Hepatocyte (in vitro differentiated cells): ENCODE measurements around the gene ADCY4. TPM values are rescaled to one million over a fixed set of nuclear protein-coding genes. Genes with fewer than 3 reads are reported as not detected.

Source experiments
- DNase-seq: peaks from one replicate; pipeline ENCODE4 v3.0.0-alpha.2; 2016; ENCODE audit warnings: low spot score
- H2AFZ ChIP-seq: fragments of 200-600 bp; sonication (generic); 2 replicates; pipeline ENCODE4 v1.6.0; 2016; ENCODE audit warnings: antibody characterized with exemption, mild to moderate bottlenecking
- H3K27ac ChIP-seq: fragments of 200-600 bp; sonication (generic); 2 replicates; pipeline ENCODE4 v1.5.1; 2016; ENCODE audit warnings: mild to moderate bottlenecking
- H3K27me3 ChIP-seq: fragments of 200-600 bp; sonication (generic); 2 replicates; pipeline ENCODE4 v1.6.1; 2016
- H3K36me3 ChIP-seq: fragments of 200-600 bp; sonication (generic); replicated peaks from 2 replicates; pipeline ENCODE4 v1.5.1; 2016; ENCODE audit warnings: low read depth; ENCODE audit not compliant: insufficient read depth
- H3K4me1 ChIP-seq: fragments of 200-600 bp; sonication (generic); 2 replicates; pipeline ENCODE4 v1.5.1; 2016; ENCODE audit warnings: mild to moderate bottlenecking, moderate library complexity; ENCODE audit not compliant: insufficient read depth
- H3K4me2 ChIP-seq: fragments of 200-600 bp; sonication (generic); 2 replicates; pipeline ENCODE4 v1.6.0; 2016
- H3K4me3 ChIP-seq: fragments of 200-600 bp; sonication (generic); 2 replicates; pipeline ENCODE4 v1.5.1; 2016; ENCODE audit warnings: mild to moderate bottlenecking
- H3K79me2 ChIP-seq: fragments of 200-600 bp; sonication (generic); 2 replicates; pipeline ENCODE4 v1.6.0; 2017; ENCODE audit warnings: mild to moderate bottlenecking
- H3K9me2 ChIP-seq: fragments of 200-600 bp; sonication (generic); replicated peaks from 2 replicates; pipeline ENCODE4 v1.6.0; 2017; ENCODE audit warnings: mild to moderate bottlenecking; ENCODE audit not compliant: insufficient read depth
- H3K9me3 ChIP-seq: fragments of 200-600 bp; sonication (generic); 2 replicates; pipeline ENCODE4 v1.5.1; 2016; ENCODE audit warnings: low read depth, mild to moderate bottlenecking
- H4K20me1 ChIP-seq: fragments of 200-600 bp; sonication (generic); 2 replicates; pipeline ENCODE4 v1.6.0; 2016; ENCODE audit warnings: mild to moderate bottlenecking; ENCODE audit not compliant: insufficient read depth, poor library complexity, severe bottlenecking
- CTCF ChIP-seq: fragments of 200-600 bp; sonication (generic); IDR thresholded peaks from 2 replicates; pipeline ENCODE4 v1.5.1; 2016; ENCODE audit warnings: antibody characterized with exemption, mild to moderate bottlenecking; ENCODE audit not compliant: poor library complexity
- EZH2 ChIP-seq: fragments of 200-600 bp; sonication (generic); IDR thresholded peaks from 2 replicates; pipeline ENCODE4 v1.6.1; 2016; ENCODE audit warnings: antibody characterized with exemption, mild to moderate bottlenecking, borderline replicate concordance
- EZH2phosphoT487 ChIP-seq: fragments of 200-600 bp; sonication (generic); IDR thresholded peaks from one replicate; pipeline ENCODE4 v1.6.1; 2018; ENCODE audit warnings: antibody characterized with exemption, mild to moderate bottlenecking, low read depth, moderate library complexity; ENCODE audit not compliant: unreplicated experiment, severe bottlenecking
- WGBS: methylation state at CpG from one replicate; pipeline ENCODE4 v1.1.6; 2016; ENCODE audit warnings: low lambda C conversion rate; ENCODE audit errors: missing lambda C conversion rate; 5-methylcytosine and 5-hydroxymethylcytosine counted together
- polyA plus RNA-seq: library from polyadenylated mRNA; unstranded; fragments of >200 nt; fragmentation: Nextera tagmentation; extraction: Ambion mirVana; gene quantifications from 2 replicates; pipeline ENCODE4 v1.2.1, GENCODE V29; 2016
- total RNA-seq: library from RNA; depleted of rRNA; stranded (reverse); fragments of >200 nt; gene quantifications from 2 replicates; pipeline ENCODE4 v1.2.3, GENCODE V29; 2014

ADCY4 gene
- total and polyA plus RNA-seq, 2 experiments from 2014 or later: 0.63 to 1.3 TPM

GRCh38 chr14:24315807-24316596 is 18.9 kb downstream of the ADCY4 start:
- H3K27me3 ChIP-seq: peaks cover 10% of the 10 kb centered on the region
- H3K4me1 ChIP-seq: no peaks in the 10 kb centered on the region
- TF ChIP-seq EZH2 (no peak), EZH2phosphoT487 (no peak), CTCF (no peak)
- no peaks in the 10 kb centered on the region for H4K20me1 ChIP-seq
- no peaks in the 10 kb centered on the region for H3K79me2 ChIP-seq
- H3K4me3 ChIP-seq: no peak overlapping the region
- H3K9me2 ChIP-seq: no peaks in the 10 kb centered on the region
- no peaks in the 10 kb centered on the region for H3K36me3 ChIP-seq
- no peaks in the 10 kb centered on the region for H3K9me3 ChIP-seq
- H2AFZ ChIP-seq: no peak overlapping the region
- no peak for DNase-seq
- no peak overlapping the region for H3K27ac ChIP-seq
- WGBS: 89% methylated on average over 64 of the region's 70 CpGs
- no peak overlapping the region for H3K4me2 ChIP-seq

GRCh38 chr14:24315243-24315806 is 19.5 kb downstream of the ADCY4 start:
- Histone ChIP-seq H4K20me1 (no peaks in the 10 kb centered on the region), H3K79me2 (no peaks in the 10 kb centered on the region), H3K27me3 (peaks cover 10% of the 10 kb centered on the region), H3K4me1 (no peaks in the 10 kb centered on the region), H3K9me3 (no peaks in the 10 kb centered on the region), H3K4me3 (no peak overlapping the region), H2AFZ (no peak overlapping the region), H3K4me2 (no peak overlapping the region), H3K36me3 (no peaks in the 10 kb centered on the region), H3K9me2 (no peaks in the 10 kb centered on the region), H3K27ac (no peak overlapping the region)
- no peak for DNase-seq
- TF ChIP-seq EZH2 (no peak), CTCF (no peak), EZH2phosphoT487 (no peak)
- 91% methylated on average over 10 of the region's 10 CpGs for whole genome bisulfite sequencing

DNA sequence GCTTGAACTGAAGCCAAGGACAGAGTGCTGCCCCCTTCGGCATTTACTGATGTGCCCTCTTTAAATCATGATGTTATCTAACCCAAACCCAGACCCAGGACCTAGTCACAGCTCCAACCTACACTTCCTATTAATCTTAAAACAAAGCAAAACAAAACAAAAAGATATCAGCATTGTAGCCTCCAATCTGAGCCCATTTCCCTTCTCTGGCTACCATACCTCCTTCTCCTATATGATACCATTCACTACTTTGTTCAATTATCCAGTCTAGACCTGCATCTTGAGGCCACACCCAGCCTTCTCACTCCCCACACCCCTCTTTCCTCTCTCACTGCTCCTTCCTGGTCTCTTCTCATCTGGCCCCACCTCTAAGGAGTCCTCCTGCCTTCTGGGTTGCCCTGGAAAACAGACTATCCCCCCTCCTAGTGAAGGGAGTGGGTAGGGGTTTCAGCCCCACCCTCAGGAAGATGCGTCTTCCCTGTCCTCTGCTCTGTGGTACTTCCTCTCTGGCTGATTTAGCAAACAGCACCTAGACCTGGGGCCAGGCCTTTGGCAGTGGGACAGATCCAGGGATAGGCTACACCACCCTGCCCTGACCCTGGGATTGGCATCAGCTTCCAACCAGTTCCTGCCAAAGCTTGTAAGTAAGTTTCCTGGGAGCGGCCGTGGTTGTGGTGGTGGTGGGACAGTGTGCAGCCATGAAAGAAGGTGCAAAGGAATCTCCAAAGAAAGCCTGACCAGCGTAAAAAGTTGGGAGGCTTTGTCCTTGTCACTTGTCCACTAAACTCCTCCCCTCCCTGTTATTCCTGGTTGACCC is 20.3 kb downstream of the ADCY4 start:
- Histone ChIP-seq H3K4me1 (no peaks in the 10 kb centered on the region), H2AFZ (no peak overlapping the region), H3K36me3 (no peaks in the 10 kb centered on the region), H3K79me2 (no peaks in the 10 kb centered on the region), H3K27ac (no peak overlapping the region), H3K27me3 (peaks cover 6% of the 10 kb centered on the region), H3K4me3 (no peak overlapping the region), H4K20me1 (no peaks in the 10 kb centered on the region), H3K9me2 (no peaks in the 10 kb centered on the region), H3K4me2 (no peak overlapping the region), H3K9me3 (no peaks in the 10 kb centered on the region)
- TF ChIP-seq EZH2: no peak
- no peak for TF ChIP-seq CTCF
- TF ChIP-seq EZH2phosphoT487: no peak
- no peak for DNase-seq
- 90% methylated on average over 5 of the region's 5 CpGs for WGBS
